Neural cell (in vitro differentiated cells): ENCODE results near the gene SLC43A3. TPM values are rescaled to one million over a fixed set of nuclear protein-coding genes. Genes with fewer than 3 reads are reported as not detected.

ENCODE experiments used
- H2AFZ ChIP-seq: fragments of 200-600, 300-800 bp; sonication (generic), shearing (Covaris generic); 2 replicates; pipeline ENCODE4 v1.6.0; 2014; ENCODE audit warnings: low read depth, mild to moderate bottlenecking, antibody characterized with exemption, low read length, moderate library complexity
- H3F3A ChIP-seq: fragments of 200-600 bp; shearing (Covaris generic); 2 replicates; pipeline ENCODE4 v1.6.1; 2016; ENCODE audit warnings: mild to moderate bottlenecking, moderate library complexity, mixed read lengths, antibody characterized with exemption, low read length; ENCODE audit not compliant: insufficient read depth, poor library complexity, severe bottlenecking
- H3K27ac ChIP-seq: fragments of 200-600, 300-800 bp; sonication (generic), shearing (Covaris generic); 2 replicates; pipeline ENCODE4 v1.5.1; 2014; ENCODE audit warnings: mild to moderate bottlenecking, low read length, moderate library complexity
- H3K27me3 ChIP-seq: fragments of 300-800, 200-600 bp; sonication (generic), shearing (Covaris generic); 2 replicates; pipeline ENCODE4 v1.6.0; 2014; ENCODE audit warnings: mild to moderate bottlenecking, low read depth, low read length, moderate library complexity; ENCODE audit not compliant: insufficient read depth
- H3K36me3 ChIP-seq: fragments of 300-800, 200-600 bp; sonication (generic), shearing (Covaris generic); 2 replicates; pipeline ENCODE4 v1.5.1; 2014; ENCODE audit warnings: mild to moderate bottlenecking, antibody characterized with exemption, low read length, moderate library complexity; ENCODE audit not compliant: insufficient read depth
- H3K4me2 ChIP-seq: fragments of 300-800, 200-600 bp; sonication (generic), shearing (Covaris generic); 2 replicates; pipeline ENCODE4 v1.6.0; 2014; ENCODE audit warnings: mild to moderate bottlenecking, low read length
- H3K4me3 ChIP-seq: fragments of 300-800, 200-600 bp; sonication (generic), shearing (Covaris generic); 2 replicates; pipeline ENCODE4 v1.5.1; 2014; ENCODE audit warnings: mild to moderate bottlenecking, low read length, moderate library complexity
- H3K79me2 ChIP-seq: fragments of 200-600 bp; shearing (Covaris generic); replicated peaks from 2 replicates; pipeline ENCODE4 v1.6.0; 2014; ENCODE audit warnings: mild to moderate bottlenecking, low read length, moderate library complexity; ENCODE audit not compliant: insufficient read depth
- H3K9ac ChIP-seq: fragments of 300-800, 200-600 bp; sonication (generic), shearing (Covaris generic); 2 replicates; pipeline ENCODE4 v1.6.1; 2016; ENCODE audit warnings: mild to moderate bottlenecking, low read length, mixed read lengths
- H3K9me2 ChIP-seq: fragments of 200-600 bp; shearing (Covaris generic); 2 replicates; pipeline ENCODE4 v1.6.1; 2016; ENCODE audit warnings: mild to moderate bottlenecking, low read length, mixed read lengths; ENCODE audit not compliant: insufficient read depth
- H3K9me3 ChIP-seq: fragments of 200-600, 300-800 bp; sonication (generic), shearing (Covaris generic); 2 replicates; pipeline ENCODE4 v1.6.1; 2016; ENCODE audit warnings: mild to moderate bottlenecking, mixed run types, low read length, moderate library complexity, mixed read lengths
- H4K20me1 ChIP-seq: fragments of 200-600 bp; shearing (Covaris generic); 2 replicates; pipeline ENCODE4 v1.6.1; 2016; ENCODE audit warnings: mild to moderate bottlenecking, mixed run types; ENCODE audit not compliant: insufficient read depth
- CTCF ChIP-seq: fragments of 450-650 bp; IDR thresholded peaks from 2 replicates; pipeline ENCODE4 v1.5.1; 2014; ENCODE audit warnings: antibody characterized with exemption, mild to moderate bottlenecking, moderate library complexity; ENCODE audit not compliant: poor library complexity, severe bottlenecking
- EP300 ChIP-seq: fragments of 450-650 bp; conservative IDR thresholded peaks from 2 replicates; pipeline ENCODE4 v1.6.1; 2014; ENCODE audit warnings: antibody characterized with exemption, mild to moderate bottlenecking, moderate library complexity; ENCODE audit not compliant: poor library complexity, severe bottlenecking
- EZH2 ChIP-seq: fragments of 200-600, 300-800 bp; shearing (Covaris generic), sonication (generic); IDR thresholded peaks from 2 replicates; pipeline ENCODE4 v1.6.1; 2014; ENCODE audit warnings: antibody characterized with exemption, low read length, borderline replicate concordance, mild to moderate bottlenecking; ENCODE audit not compliant: insufficient read depth, poor library complexity, severe bottlenecking
- MXI1 ChIP-seq: fragments of 450-650 bp; conservative IDR thresholded peaks from 2 replicates; pipeline ENCODE4 v1.6.1; 2014; ENCODE audit warnings: antibody characterized with exemption, mild to moderate bottlenecking; ENCODE audit not compliant: poor library complexity, severe bottlenecking
- POLR2AphosphoS5 ChIP-seq: IDR thresholded peaks from 2 replicates; pipeline ENCODE4 v1.6.1; 2012
- RAD21 ChIP-seq: fragments of 450-650 bp; conservative IDR thresholded peaks from 2 replicates; pipeline ENCODE4 v1.6.1; 2014; ENCODE audit warnings: antibody characterized with exemption, mild to moderate bottlenecking, moderate library complexity
- REST ChIP-seq: IDR thresholded peaks from 2 replicates; pipeline ENCODE4 v1.6.1; 2012; ENCODE audit warnings: borderline replicate concordance
- SMC3 ChIP-seq: fragments of 450-650 bp; conservative IDR thresholded peaks from 2 replicates; pipeline ENCODE4 v1.6.1; 2014; ENCODE audit warnings: antibody characterized with exemption, mild to moderate bottlenecking, moderate library complexity; ENCODE audit not compliant: poor library complexity
- TAF1 ChIP-seq: IDR thresholded peaks from 2 replicates; pipeline ENCODE4 v1.6.1; 2012; ENCODE audit warnings: low read depth
- polyA plus RNA-seq: library from polyadenylated mRNA; depleted of rRNA; stranded (reverse); fragments of >200 nt; gene quantifications from 2 replicates; pipeline ENCODE4 v1.2.3, GENCODE V29; 2014

Gene SLC43A3
- polyA plus RNA-seq, 1 donor from 2014 or later: 0.33 TPM

GRCh38 chr11:57410287-57410686 is 16.6 kb downstream of the SLC43A3 start:
- TF ChIP-seq SMC3 (no peak), EP300 (no peak), EZH2 (no peak)
- no peaks in the 10 kb centered on the region for H3K27me3 ChIP-seq
- H3K79me2 ChIP-seq: no peaks in the 10 kb centered on the region
- no peak overlapping the region for H3K9ac ChIP-seq
- no peak overlapping the region for H3K4me2 ChIP-seq
- no peaks in the 10 kb centered on the region for H3K9me3 ChIP-seq
- H2AFZ ChIP-seq: no peak overlapping the region
- H3K36me3 ChIP-seq: no peaks in the 10 kb centered on the region
- H4K20me1 ChIP-seq: no peaks in the 10 kb centered on the region
- no peaks in the 10 kb centered on the region for H3K9me2 ChIP-seq
- H3K4me3 ChIP-seq: no peak overlapping the region
- H3K27ac ChIP-seq: no peak overlapping the region
- H3F3A ChIP-seq: no peaks in the 10 kb centered on the region

GRCh38 chr11:57409321-57410100 is 17.4 kb downstream of the SLC43A3 start:
- Histone ChIP-seq H3K9ac (no peak overlapping the region), H3K79me2 (no peaks in the 10 kb centered on the region), H3F3A (no peaks in the 10 kb centered on the region), H3K27me3 (no peaks in the 10 kb centered on the region), H2AFZ (no peak overlapping the region), H3K36me3 (no peaks in the 10 kb centered on the region), H3K27ac (no peak overlapping the region), H3K4me3 (no peak overlapping the region), H3K9me3 (no peaks in the 10 kb centered on the region), H4K20me1 (no peaks in the 10 kb centered on the region), H3K4me2 (no peak overlapping the region), H3K9me2 (no peaks in the 10 kb centered on the region)
- TF ChIP-seq EZH2 (no peak), CTCF (no peak), REST (no peak), SMC3 (no peak), EP300 (no peak), TAF1 (no peak), POLR2AphosphoS5 (no peak), MXI1 (no peak), RAD21 (no peak)
